ENCODE data around the gene MRPL20.
A peak's percentile ranks its signal among the peaks of the same experiment; 100 is the strongest.
"Not testable (repeated sequence)": the region's sequence is repeated elsewhere in the genome, so short reads cannot be mapped to it uniquely, and the experiment has no call there.

Gene MRPL20

DNA sequence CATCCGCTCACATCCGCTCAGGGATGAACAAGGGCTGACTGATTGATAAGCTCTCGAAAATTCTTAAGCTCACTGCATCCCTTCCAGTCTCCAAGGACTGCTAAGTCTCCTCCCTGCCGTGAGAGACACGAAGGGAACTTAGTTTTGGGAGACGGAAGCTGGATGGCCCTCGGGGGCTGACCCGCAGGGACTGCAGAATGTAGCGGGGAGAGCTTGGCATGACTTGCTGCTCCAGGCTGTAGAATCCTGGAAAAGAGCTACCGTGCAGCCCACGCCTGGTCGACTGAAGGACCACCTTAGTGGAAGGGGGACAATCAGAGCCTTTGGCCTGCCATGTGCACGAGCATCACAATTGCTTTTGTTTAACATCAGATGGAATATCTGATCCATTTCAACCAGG, 8.7 kb upstream of the MRPL20 start (continued):
- no peak for TF ChIP-seq OSR1 (CRISPR knock-in tag; IDR thresholded peaks at IDR 0.05)
- no peak for TF ChIP-seq ESRRG (CRISPR knock-in tag; IDR thresholded peaks at IDR 0.05)
- no peak for TF ChIP-seq ZFP3 (CRISPR knock-in tag; IDR thresholded peaks at IDR 0.05)

DNA sequence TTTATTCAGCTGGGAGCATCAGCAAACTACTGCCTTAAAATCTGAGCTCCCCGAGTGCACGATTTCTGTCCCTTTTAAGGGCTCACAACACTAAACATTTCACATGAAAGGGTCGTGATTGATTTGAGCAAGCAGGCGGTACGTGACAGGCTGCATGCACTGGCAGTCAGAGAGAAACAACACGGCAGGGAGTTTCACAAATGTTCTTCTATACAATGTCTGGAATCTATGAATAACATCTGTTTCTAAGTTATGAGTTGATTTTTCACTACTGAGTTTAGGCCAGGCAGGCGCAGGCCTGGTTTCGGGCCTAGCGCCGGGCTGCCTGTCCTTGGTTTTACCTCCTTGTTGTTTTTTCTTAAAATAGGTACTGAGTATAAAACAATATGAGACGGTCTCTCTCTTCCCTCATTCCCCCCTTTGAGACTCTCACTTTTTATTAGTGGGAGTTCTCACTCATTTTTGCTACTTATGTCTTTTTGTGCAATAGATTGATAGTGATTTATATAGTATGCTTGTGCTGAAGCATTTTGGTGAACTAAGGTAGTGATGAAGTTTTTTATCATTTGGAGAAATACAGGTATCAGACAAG, 5.3 kb upstream of the MRPL20 start:
- not testable (repeated sequence) for ATAC-seq

DNA sequence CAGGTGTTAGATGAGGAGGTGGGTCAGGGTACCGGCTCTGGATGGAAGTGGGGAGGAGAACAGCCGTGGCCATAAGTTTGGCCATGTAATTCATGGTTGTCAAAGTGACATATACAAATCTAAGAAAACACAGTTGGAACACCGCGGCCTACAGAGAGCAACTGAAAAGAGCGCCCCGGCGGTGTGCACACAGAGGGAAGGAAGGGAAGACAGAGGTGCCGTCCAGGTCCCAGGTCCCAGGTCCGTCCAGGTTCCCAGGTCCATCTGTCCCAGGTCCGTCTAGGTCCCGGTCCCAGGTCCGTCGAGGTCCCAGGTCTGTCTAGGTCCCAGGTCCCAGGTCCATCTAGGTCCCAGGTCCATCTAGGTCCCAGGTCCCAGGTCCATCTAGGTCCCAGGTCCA, 4.5 kb upstream of the MRPL20 start:
- TF ChIP-seq ARNTL (CRISPR knock-in tag; IDR thresholded peaks at IDR 0.05; ENCODE audit: borderline replicate concordance, low read depth) (no peak), ZNF8 (CRISPR knock-in tag; IDR thresholded peaks at IDR 0.05) (no peak), OSR1 (CRISPR knock-in tag; IDR thresholded peaks at IDR 0.05) (no peak), TCF4 (CRISPR knock-in tag; IDR thresholded peaks at IDR 0.05; ENCODE audit: borderline replicate concordance) (no peak), GLIS3 (CRISPR knock-in tag; IDR thresholded peaks at IDR 0.05) (no peak), CSDC2 (CRISPR knock-in tag; IDR thresholded peaks at IDR 0.05) (no peak), RARB (CRISPR knock-in tag; IDR thresholded peaks at IDR 0.05) (no peak), TOX (CRISPR knock-in tag; IDR thresholded peaks at IDR 0.05; ENCODE audit: borderline replicate concordance) (no peak), ZNF70 (CRISPR knock-in tag; IDR thresholded peaks at IDR 0.05) (no peak), BACH2 (CRISPR knock-in tag; IDR thresholded peaks at IDR 0.05; ENCODE audit: borderline replicate concordance) (no peak), ISL1 (CRISPR knock-in tag; IDR thresholded peaks at IDR 0.05) (no peak)
- TF ChIP-seq, protein P1, sequence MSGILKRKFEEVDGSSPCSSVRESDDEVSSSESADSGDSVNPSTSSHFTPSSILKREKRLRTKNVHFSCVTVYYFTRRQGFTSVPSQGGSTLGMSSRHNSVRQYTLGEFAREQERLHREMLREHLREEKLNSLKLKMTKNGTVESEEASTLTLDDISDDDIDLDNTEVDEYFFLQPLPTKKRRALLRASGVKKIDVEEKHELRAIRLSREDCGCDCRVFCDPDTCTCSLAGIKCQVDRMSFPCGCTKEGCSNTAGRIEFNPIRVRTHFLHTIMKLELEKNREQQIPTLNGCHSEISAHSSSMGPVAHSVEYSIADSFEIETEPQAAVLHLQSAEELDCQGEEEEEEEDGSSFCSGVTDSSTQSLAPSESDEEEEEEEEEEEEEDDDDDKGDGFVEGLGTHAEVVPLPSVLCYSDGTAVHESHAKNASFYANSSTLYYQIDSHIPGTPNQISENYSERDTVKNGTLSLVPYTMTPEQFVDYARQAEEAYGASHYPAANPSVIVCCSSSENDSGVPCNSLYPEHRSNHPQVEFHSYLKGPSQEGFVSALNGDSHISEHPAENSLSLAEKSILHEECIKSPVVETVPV (CRISPR knock-in tag; IDR thresholded peaks at IDR 0.05) = no peak
- TF ChIP-seq, protein P2, sequence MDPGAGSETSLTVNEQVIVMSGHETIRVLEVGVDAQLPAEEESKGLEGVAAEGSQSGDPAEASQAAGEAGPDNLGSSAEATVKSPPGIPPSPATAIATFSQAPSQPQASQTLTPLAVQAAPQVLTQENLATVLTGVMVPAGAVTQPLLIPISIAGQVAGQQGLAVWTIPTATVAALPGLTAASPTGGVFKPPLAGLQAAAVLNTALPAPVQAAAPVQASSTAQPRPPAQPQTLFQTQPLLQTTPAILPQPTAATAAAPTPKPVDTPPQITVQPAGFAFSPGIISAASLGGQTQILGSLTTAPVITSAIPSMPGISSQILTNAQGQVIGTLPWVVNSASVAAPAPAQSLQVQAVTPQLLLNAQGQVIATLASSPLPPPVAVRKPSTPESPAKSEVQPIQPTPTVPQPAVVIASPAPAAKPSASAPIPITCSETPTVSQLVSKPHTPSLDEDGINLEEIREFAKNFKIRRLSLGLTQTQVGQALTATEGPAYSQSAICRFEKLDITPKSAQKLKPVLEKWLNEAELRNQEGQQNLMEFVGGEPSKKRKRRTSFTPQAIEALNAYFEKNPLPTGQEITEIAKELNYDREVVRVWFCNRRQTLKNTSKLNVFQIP (CRISPR knock-in tag; IDR thresholded peaks at IDR 0.05; ENCODE audit: borderline replicate concordance, low read depth) = no peak
- TF ChIP-seq, protein P3, sequence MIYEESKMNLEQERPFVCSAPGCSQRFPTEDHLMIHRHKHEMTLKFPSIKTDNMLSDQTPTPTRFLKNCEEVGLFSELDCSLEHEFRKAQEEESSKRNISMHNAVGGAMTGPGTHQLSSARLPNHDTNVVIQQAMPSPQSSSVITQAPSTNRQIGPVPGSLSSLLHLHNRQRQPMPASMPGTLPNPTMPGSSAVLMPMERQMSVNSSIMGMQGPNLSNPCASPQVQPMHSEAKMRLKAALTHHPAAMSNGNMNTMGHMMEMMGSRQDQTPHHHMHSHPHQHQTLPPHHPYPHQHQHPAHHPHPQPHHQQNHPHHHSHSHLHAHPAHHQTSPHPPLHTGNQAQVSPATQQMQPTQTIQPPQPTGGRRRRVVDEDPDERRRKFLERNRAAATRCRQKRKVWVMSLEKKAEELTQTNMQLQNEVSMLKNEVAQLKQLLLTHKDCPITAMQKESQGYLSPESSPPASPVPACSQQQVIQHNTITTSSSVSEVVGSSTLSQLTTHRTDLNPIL (CRISPR knock-in tag; IDR thresholded peaks at IDR 0.05; ENCODE audit: low read depth) = no peak

DNA sequence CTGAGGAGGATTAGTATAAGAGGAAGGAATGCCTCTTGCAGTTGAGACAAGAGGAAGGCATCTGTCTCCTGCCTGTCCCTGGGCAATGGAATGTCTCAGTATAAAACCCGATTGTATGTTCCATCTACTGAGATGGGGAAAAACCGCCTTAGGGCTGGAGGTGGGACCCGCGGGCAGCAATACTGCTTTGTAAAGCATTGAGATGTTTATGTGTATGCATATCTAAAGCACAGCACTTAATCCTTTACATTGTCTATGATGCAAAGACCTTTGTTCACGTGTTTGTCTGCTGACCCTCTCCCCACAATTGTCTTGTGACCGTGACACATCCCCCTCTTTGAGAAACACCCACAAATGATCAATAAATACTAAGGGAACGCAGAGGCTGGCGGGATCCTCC, 3.1 kb upstream of the MRPL20 start:
- not testable (repeated sequence) for ATAC-seq

More for the DNA sequence above, 4.5 kb upstream of the MRPL20 start:
- ATAC-seq = no peak

DNA sequence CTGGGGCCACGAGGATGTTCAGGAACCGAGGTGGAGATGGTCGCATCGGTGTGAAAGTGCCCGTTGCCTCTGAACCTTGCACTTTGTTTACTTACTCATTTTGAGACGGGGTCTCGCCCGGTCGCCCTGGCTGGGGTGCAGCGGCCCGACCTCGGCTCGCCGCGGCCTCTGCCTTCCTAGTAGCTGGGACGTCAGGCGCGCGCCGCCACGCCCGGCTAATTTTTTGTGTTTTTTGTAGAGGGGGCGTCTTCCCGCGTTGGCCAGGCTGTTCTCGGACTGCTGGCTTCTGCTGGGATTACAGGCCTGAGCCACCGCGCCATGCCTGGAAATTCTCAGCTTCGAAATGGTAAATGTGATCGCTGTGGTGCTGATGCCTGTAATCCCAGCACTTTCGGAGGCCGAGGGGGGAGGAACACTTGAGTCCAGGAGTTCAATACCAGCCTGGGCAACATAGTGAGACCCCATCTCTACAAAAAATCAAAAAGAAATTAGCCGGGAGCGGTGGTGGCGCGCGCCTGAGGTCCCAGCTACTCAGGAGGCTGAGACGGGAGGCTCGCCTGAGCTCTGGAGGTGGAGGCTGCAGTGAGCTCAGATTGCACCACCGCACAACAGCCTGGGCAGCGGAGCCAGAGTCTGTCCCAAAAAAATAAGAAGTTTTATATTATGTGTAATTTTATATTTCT, 684 bp upstream of the MRPL20 start:
- TF ChIP-seq OSR1 (CRISPR knock-in tag; IDR thresholded peaks at IDR 0.05) = no peak
- TF ChIP-seq, protein P4, sequence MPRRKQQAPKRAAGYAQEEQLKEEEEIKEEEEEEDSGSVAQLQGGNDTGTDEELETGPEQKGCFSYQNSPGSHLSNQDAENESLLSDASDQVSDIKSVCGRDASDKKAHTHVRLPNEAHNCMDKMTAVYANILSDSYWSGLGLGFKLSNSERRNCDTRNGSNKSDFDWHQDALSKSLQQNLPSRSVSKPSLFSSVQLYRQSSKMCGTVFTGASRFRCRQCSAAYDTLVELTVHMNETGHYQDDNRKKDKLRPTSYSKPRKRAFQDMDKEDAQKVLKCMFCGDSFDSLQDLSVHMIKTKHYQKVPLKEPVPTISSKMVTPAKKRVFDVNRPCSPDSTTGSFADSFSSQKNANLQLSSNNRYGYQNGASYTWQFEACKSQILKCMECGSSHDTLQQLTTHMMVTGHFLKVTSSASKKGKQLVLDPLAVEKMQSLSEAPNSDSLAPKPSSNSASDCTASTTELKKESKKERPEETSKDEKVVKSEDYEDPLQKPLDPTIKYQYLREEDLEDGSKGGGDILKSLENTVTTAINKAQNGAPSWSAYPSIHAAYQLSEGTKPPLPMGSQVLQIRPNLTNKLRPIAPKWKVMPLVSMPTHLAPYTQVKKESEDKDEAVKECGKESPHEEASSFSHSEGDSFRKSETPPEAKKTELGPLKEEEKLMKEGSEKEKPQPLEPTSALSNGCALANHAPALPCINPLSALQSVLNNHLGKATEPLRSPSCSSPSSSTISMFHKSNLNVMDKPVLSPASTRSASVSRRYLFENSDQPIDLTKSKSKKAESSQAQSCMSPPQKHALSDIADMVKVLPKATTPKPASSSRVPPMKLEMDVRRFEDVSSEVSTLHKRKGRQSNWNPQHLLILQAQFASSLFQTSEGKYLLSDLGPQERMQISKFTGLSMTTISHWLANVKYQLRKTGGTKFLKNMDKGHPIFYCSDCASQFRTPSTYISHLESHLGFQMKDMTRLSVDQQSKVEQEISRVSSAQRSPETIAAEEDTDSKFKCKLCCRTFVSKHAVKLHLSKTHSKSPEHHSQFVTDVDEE (CRISPR knock-in tag; IDR thresholded peaks at IDR 0.05) = no peak
- no peak for TF ChIP-seq ZNF70 (CRISPR knock-in tag; IDR thresholded peaks at IDR 0.05)
- no peak for TF ChIP-seq ZNF565 (CRISPR knock-in tag; conservative IDR thresholded peaks at IDR 0.05; ENCODE audit: low read depth)
- no peak for TF ChIP-seq PPARA (CRISPR knock-in tag; IDR thresholded peaks at IDR 0.05; ENCODE audit: borderline replicate concordance)
- TF ChIP-seq TOX (CRISPR knock-in tag; IDR thresholded peaks at IDR 0.05; ENCODE audit: borderline replicate concordance) = no peak
- TF ChIP-seq, protein P2 (CRISPR knock-in tag; IDR thresholded peaks at IDR 0.05; ENCODE audit: borderline replicate concordance, low read depth) = no peak
- TF ChIP-seq ARNTL (CRISPR knock-in tag; IDR thresholded peaks at IDR 0.05; ENCODE audit: borderline replicate concordance, low read depth) = no peak
- TF ChIP-seq SNAI2 (CRISPR knock-in tag; IDR thresholded peaks at IDR 0.05) = no peak
- no peak for TF ChIP-seq GLIS3 (CRISPR knock-in tag; IDR thresholded peaks at IDR 0.05)
- peak; percentile 23 for ATAC-seq

Data from SK-N-SH treated with all-trans-retinoic acid at 6 μM for 48 hours (cell line).